GM23338 (cell line): Measurements from ENCODE around the gene SMAP2.

Experiments used
- CREB1 ChIP-seq: fragments of 250-450 bp; sonication (Bioruptor Pico); IDR thresholded peaks from 2 replicates; pipeline ENCODE4 v1.5.0; 2020; ENCODE audit warnings: low read depth, mild to moderate bottlenecking, moderate library complexity
- EZH2 ChIP-seq: fragments of 200-600 bp; sonication (generic); IDR thresholded peaks from one replicate; pipeline ENCODE4 v1.8.0; 2017; ENCODE audit warnings: antibody characterized with exemption, mild to moderate bottlenecking, low read depth; ENCODE audit not compliant: unreplicated experiment
- EZH2phosphoT487 ChIP-seq: fragments of 200-600 bp; sonication (generic); IDR thresholded peaks from one replicate; pipeline ENCODE4 v1.8.1; 2018; ENCODE audit warnings: antibody characterized with exemption; ENCODE audit not compliant: unreplicated experiment
- JUNB ChIP-seq: IDR thresholded peaks from one replicate; pipeline ENCODE4 v1.6.1; 2016; ENCODE audit warnings: antibody characterized with exemption; ENCODE audit not compliant: unreplicated experiment
- POLR2AphosphoS5 ChIP-seq: IDR thresholded peaks from 2 replicates; pipeline ENCODE4 v1.6.1; 2016; ENCODE audit warnings: antibody characterized with exemption, low read depth
- STAT1 ChIP-seq: IDR thresholded peaks from one replicate; pipeline ENCODE4 v1.6.1; 2016; ENCODE audit warnings: antibody characterized with exemption; ENCODE audit not compliant: unreplicated experiment
- ZNF114 ChIP-seq: fragments of 250-450 bp; sonication (Bioruptor Pico); IDR thresholded peaks from 2 replicates; pipeline ENCODE4 v1.5.0; 2020; ENCODE audit warnings: mild to moderate bottlenecking, moderate library complexity
- TF ChIP-seq, protein P1 (sequence below), 2 experiments: fragments of 200-600 bp in 1 of 2; sonication (generic) in 1 of 2; conservative IDR thresholded peaks; 2 replicates each; pipeline versions ENCODE4 v1.5.1 to v1.6.1; 2016 to 2017; ENCODE audit warnings: antibody characterized with exemption in 2 of 2, low read depth in 2 of 2, mild to moderate bottlenecking in 2 of 2, moderate library complexity in 1 of 2
- TF ChIP-seq, protein P2 (sequence below): IDR thresholded peaks from one replicate; pipeline ENCODE4 v1.6.1; 2018; ENCODE audit warnings: antibody characterized with exemption; ENCODE audit not compliant: unreplicated experiment

DNA sequence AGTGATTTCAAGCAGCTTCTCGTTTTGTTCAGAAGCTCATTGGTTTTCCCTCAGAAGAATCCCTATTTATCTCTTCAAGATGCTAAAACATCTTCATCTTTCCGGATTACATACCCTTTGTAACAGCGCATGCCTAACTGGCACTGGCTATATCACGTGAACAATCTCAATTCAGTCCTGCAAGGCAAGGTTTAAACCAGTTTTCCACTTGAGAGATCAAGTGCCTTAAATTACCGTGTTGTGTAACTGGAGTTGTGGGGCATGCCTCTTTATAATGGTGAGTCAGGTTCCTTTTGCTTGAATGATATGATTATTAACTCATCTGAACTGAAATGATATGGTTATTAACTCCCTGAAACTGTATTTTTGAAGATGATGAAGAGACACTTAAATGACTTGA lies 65.7 kb downstream of the SMAP2 start:
- no peak for TF ChIP-seq CREB1
- no peak for TF ChIP-seq EZH2
- TF ChIP-seq, protein P1, sequence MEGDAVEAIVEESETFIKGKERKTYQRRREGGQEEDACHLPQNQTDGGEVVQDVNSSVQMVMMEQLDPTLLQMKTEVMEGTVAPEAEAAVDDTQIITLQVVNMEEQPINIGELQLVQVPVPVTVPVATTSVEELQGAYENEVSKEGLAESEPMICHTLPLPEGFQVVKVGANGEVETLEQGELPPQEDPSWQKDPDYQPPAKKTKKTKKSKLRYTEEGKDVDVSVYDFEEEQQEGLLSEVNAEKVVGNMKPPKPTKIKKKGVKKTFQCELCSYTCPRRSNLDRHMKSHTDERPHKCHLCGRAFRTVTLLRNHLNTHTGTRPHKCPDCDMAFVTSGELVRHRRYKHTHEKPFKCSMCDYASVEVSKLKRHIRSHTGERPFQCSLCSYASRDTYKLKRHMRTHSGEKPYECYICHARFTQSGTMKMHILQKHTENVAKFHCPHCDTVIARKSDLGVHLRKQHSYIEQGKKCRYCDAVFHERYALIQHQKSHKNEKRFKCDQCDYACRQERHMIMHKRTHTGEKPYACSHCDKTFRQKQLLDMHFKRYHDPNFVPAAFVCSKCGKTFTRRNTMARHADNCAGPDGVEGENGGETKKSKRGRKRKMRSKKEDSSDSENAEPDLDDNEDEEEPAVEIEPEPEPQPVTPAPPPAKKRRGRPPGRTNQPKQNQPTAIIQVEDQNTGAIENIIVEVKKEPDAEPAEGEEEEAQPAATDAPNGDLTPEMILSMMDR (conservative IDR thresholded peaks at IDR 0.05; ENCODE audit: low read depth in 2 of 2) = no peak
- no peak for TF ChIP-seq POLR2AphosphoS5
- TF ChIP-seq, protein P2, sequence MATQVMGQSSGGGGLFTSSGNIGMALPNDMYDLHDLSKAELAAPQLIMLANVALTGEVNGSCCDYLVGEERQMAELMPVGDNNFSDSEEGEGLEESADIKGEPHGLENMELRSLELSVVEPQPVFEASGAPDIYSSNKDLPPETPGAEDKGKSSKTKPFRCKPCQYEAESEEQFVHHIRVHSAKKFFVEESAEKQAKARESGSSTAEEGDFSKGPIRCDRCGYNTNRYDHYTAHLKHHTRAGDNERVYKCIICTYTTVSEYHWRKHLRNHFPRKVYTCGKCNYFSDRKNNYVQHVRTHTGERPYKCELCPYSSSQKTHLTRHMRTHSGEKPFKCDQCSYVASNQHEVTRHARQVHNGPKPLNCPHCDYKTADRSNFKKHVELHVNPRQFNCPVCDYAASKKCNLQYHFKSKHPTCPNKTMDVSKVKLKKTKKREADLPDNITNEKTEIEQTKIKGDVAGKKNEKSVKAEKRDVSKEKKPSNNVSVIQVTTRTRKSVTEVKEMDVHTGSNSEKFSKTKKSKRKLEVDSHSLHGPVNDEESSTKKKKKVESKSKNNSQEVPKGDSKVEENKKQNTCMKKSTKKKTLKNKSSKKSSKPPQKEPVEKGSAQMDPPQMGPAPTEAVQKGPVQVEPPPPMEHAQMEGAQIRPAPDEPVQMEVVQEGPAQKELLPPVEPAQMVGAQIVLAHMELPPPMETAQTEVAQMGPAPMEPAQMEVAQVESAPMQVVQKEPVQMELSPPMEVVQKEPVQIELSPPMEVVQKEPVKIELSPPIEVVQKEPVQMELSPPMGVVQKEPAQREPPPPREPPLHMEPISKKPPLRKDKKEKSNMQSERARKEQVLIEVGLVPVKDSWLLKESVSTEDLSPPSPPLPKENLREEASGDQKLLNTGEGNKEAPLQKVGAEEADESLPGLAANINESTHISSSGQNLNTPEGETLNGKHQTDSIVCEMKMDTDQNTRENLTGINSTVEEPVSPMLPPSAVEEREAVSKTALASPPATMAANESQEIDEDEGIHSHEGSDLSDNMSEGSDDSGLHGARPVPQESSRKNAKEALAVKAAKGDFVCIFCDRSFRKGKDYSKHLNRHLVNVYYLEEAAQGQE = no peak
- TF ChIP-seq JUNB = no peak
- no peak for TF ChIP-seq EZH2phosphoT487
- TF ChIP-seq ZNF114 (CRISPR knock-in tag) = no peak
- TF ChIP-seq STAT1 = no peak
